HG02642 (cell line): ENCODE results near the gene MUC6.

Experiments used
- ATAC-seq: cut with Tn5 transposase; IDR thresholded peaks from one replicate; pipeline ENCODE4 v1.9.1; 2021; ENCODE audit warnings: mild to moderate bottlenecking; ENCODE audit not compliant: unreplicated experiment, poor library complexity

Gene MUC6

GRCh38 chr11:1012740-1013630 is 23.5 kb downstream of the MUC6 start:
- no peak for ATAC-seq

GRCh38 chr11:1012291-1012690 is 24.2 kb downstream of the MUC6 start:
- no peak for ATAC-seq

GRCh38 chr11:1011320-1011698 is 25.2 kb downstream of the MUC6 start:
- ATAC-seq, result no peak

- ATAC-seq, result no peak
Measured at GRCh38 chr11:1010551-1011319, 25.8 kb downstream of the MUC6 start.

- ATAC-seq, result no peak
Measured at GRCh38 chr11:1009991-1010390, 26.5 kb downstream of the MUC6 start.

GRCh38 chr11:1009371-1009770 is 27.1 kb downstream of the MUC6 start:
- no peak for ATAC-seq

- no peak for ATAC-seq
Measured at GRCh38 chr11:1008803-1009145, 27.7 kb downstream of the MUC6 start.

- no peak for ATAC-seq
Measured at GRCh38 chr11:1008001-1008802, 28.3 kb downstream of the MUC6 start.

- ATAC-seq, result no peak
Measured at GRCh38 chr11:1007279-1007678, 29.2 kb downstream of the MUC6 start.

GRCh38 chr11:1006762-1007161 is 29.8 kb downstream of the MUC6 start:
- ATAC-seq, result no peak

- ATAC-seq, result no peak
Measured at GRCh38 chr11:1005928-1006327, 30.6 kb downstream of the MUC6 start.

- no peak for ATAC-seq
Measured at GRCh38 chr11:1003159-1003558, 33.4 kb downstream of the MUC6 start.

- no peak for ATAC-seq
Measured at GRCh38 chr11:1002406-1002984, 34.0 kb downstream of the MUC6 start.

- no peak for ATAC-seq
Measured at GRCh38 chr11:1001617-1002405, 34.7 kb downstream of the MUC6 start.

- no peak for ATAC-seq
Measured at GRCh38 chr11:1000357-1001278, 35.9 kb downstream of the MUC6 start.

GRCh38 chr11:999009-999408 is 37.5 kb downstream of the MUC6 start:
- ATAC-seq, result no peak

GRCh38 chr11:997907-998306 is 38.6 kb downstream of the MUC6 start:
- ATAC-seq, result no peak

- no peak for ATAC-seq
Measured at GRCh38 chr11:996681-997080, 39.8 kb downstream of the MUC6 start.
